GM23248 (cell line): ENCODE results near the gene PDRG1.

Source experiments
- EZH2 ChIP-seq: fragments of 200-600 bp; sonication (generic); IDR thresholded peaks from 2 replicates; pipeline ENCODE4 v1.6.1; 2018; ENCODE audit warnings: antibody characterized with exemption, mild to moderate bottlenecking; ENCODE audit not compliant: insufficient read depth, poor library complexity, severe bottlenecking
- EZH2phosphoT487 ChIP-seq: fragments of 200-600 bp; sonication (generic); IDR thresholded peaks from 2 replicates; pipeline ENCODE4 v1.6.1; 2018; ENCODE audit warnings: antibody characterized with exemption, moderate library complexity, mild to moderate bottlenecking, low read depth; ENCODE audit not compliant: insufficient read depth

DNA sequence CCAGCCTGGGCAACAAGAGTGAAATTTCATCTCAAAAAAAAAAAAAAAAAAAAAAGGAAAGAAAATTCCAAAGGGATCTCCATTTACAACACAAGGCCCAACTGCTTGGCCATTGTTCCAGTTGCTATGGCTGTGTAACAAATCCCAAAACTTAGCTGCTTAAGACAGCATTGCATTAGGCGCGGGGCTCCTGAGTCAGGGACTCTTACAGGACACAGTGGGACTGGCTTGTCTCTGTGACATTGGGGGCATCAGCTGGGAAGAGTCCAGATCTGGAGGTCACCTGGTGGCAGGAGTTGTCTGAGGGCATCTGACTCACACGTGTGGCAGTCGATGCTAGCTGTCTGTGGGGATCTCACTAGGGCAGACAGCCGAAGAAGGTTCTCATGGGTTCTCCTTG is 45.8 kb downstream of the PDRG1 start:
- TF ChIP-seq EZH2: no peak
- TF ChIP-seq EZH2phosphoT487: no peak
